GM23338 (cell line): ENCODE measurements around the gene BNIP3. TPM values are rescaled to one million over a fixed set of nuclear protein-coding genes. Genes with fewer than 3 reads are reported as not detected.

Experiments used
- ATAC-seq: fragments of 200-7000 bp; cut with Tn5 transposase; 3 replicates; pipeline ENCODE4 v1.9.1; 2020
- DNase-seq: peaks from one replicate; pipeline ENCODE4 v3.0.0-alpha.2; 2015; ENCODE audit warnings: low spot score
- H2AFZ ChIP-seq: fragments of 200-600 bp; sonication (generic); 2 replicates; pipeline ENCODE4 v1.8.0; 2016; ENCODE audit warnings: antibody characterized with exemption, mild to moderate bottlenecking, moderate library complexity
- H3F3A ChIP-seq: fragments of 200-600 bp; sonication (generic); replicated peaks from 2 replicates; pipeline ENCODE4 v1.8.0; 2017; ENCODE audit warnings: antibody characterized with exemption, mixed run types, low read depth
- H3K27ac ChIP-seq: fragments of 200-600 bp; sonication (generic); 2 replicates; pipeline ENCODE4 v1.6.1; 2016; ENCODE audit warnings: low read depth
- H3K27me3 ChIP-seq: fragments of 200-600 bp; sonication (generic); 2 replicates; pipeline ENCODE4 v1.8.0; 2016; ENCODE audit warnings: mild to moderate bottlenecking, mixed run types, moderate library complexity; ENCODE audit not compliant: insufficient read depth
- H3K36me3 ChIP-seq: fragments of 200-600 bp; sonication (generic); 2 replicates; pipeline ENCODE4 v1.8.0; 2016; ENCODE audit warnings: mild to moderate bottlenecking; ENCODE audit not compliant: insufficient read depth
- H3K4me1 ChIP-seq: fragments of 200-600 bp; sonication (generic); 2 replicates; pipeline ENCODE4 v1.8.0; 2016; ENCODE audit warnings: mild to moderate bottlenecking, moderate library complexity; ENCODE audit not compliant: insufficient read depth
- H3K4me2 ChIP-seq: fragments of 200-600 bp; sonication (generic); 2 replicates; pipeline ENCODE4 v1.7.1; 2017; ENCODE audit warnings: mixed run types
- H3K4me3 ChIP-seq: fragments of 200-600 bp; sonication (generic); 2 replicates; pipeline ENCODE4 v1.6.1; 2016; ENCODE audit warnings: mixed run types
- H3K79me2 ChIP-seq: fragments of 200-600 bp; sonication (generic); replicated peaks from 2 replicates; pipeline ENCODE4 v1.8.0; 2017; ENCODE audit warnings: mild to moderate bottlenecking; ENCODE audit not compliant: insufficient read depth
- H3K9me2 ChIP-seq: fragments of 200-600 bp; sonication (generic); 2 replicates; pipeline ENCODE4 v1.8.0; 2017; ENCODE audit not compliant: insufficient read depth
- H4K20me1 ChIP-seq: fragments of 200-600 bp; sonication (generic); replicated peaks from 2 replicates; pipeline ENCODE4 v1.8.0; 2017; ENCODE audit warnings: mild to moderate bottlenecking; ENCODE audit not compliant: insufficient read depth
- H3K27ac Mint-ChIP-seq: 2 replicates; pipeline ENCODE4 v1.8.0; 2020; ENCODE audit warnings: inconsistent platforms, mild to moderate bottlenecking, moderate library complexity, mixed read lengths
- H3K27me3 Mint-ChIP-seq: 3 replicates; pipeline ENCODE4 v1.8.0; 2022; ENCODE audit warnings: low read depth, mild to moderate bottlenecking, moderate library complexity, mixed read lengths, inconsistent platforms; ENCODE audit not compliant: insufficient read depth, poor library complexity
- H3K36me3 Mint-ChIP-seq: 3 replicates; pipeline ENCODE4 v1.8.0; 2021; ENCODE audit warnings: low read depth, mild to moderate bottlenecking, inconsistent platforms, moderate library complexity, mixed read lengths
- H3K4me1 Mint-ChIP-seq: 3 replicates; pipeline ENCODE4 v1.8.0; 2020; ENCODE audit warnings: mild to moderate bottlenecking, inconsistent platforms, mixed read lengths
- H3K4me3 Mint-ChIP-seq: 3 replicates; pipeline ENCODE4 v1.8.0; 2021; ENCODE audit warnings: moderate library complexity, mild to moderate bottlenecking, inconsistent platforms, mixed read lengths
- H3K9me3 Mint-ChIP-seq: 3 replicates; pipeline ENCODE4 v1.8.0; 2020; ENCODE audit warnings: moderate library complexity, mild to moderate bottlenecking, inconsistent platforms, mixed read lengths
- CREB1 ChIP-seq: fragments of 250-450 bp; sonication (Bioruptor Pico); IDR thresholded peaks from 2 replicates; pipeline ENCODE4 v1.5.0; 2020; ENCODE audit warnings: low read depth, mild to moderate bottlenecking, moderate library complexity
- EZH2 ChIP-seq: fragments of 200-600 bp; sonication (generic); IDR thresholded peaks from one replicate; pipeline ENCODE4 v1.8.0; 2017; ENCODE audit warnings: antibody characterized with exemption, mild to moderate bottlenecking, low read depth; ENCODE audit not compliant: unreplicated experiment
- EZH2phosphoT487 ChIP-seq: fragments of 200-600 bp; sonication (generic); IDR thresholded peaks from one replicate; pipeline ENCODE4 v1.8.1; 2018; ENCODE audit warnings: antibody characterized with exemption; ENCODE audit not compliant: unreplicated experiment
- JUNB ChIP-seq: IDR thresholded peaks from one replicate; pipeline ENCODE4 v1.6.1; 2016; ENCODE audit warnings: antibody characterized with exemption; ENCODE audit not compliant: unreplicated experiment
- NANOG ChIP-seq: IDR thresholded peaks from 2 replicates; pipeline ENCODE4 v1.6.1; 2016; ENCODE audit warnings: antibody characterized with exemption, borderline replicate concordance
- POLR2AphosphoS5 ChIP-seq: IDR thresholded peaks from 2 replicates; pipeline ENCODE4 v1.6.1; 2016; ENCODE audit warnings: antibody characterized with exemption, low read depth
- STAT1 ChIP-seq: IDR thresholded peaks from one replicate; pipeline ENCODE4 v1.6.1; 2016; ENCODE audit warnings: antibody characterized with exemption; ENCODE audit not compliant: unreplicated experiment
- ZNF114 ChIP-seq: fragments of 250-450 bp; sonication (Bioruptor Pico); IDR thresholded peaks from 2 replicates; pipeline ENCODE4 v1.5.0; 2020; ENCODE audit warnings: mild to moderate bottlenecking, moderate library complexity
- ZNF331 ChIP-seq: fragments of 250-450 bp; sonication (Bioruptor Pico); IDR thresholded peaks from 2 replicates; pipeline ENCODE4 v1.5.0; 2020; ENCODE audit warnings: low read depth, mild to moderate bottlenecking, moderate library complexity
- polyA plus RNA-seq: library from polyadenylated mRNA; unstranded; fragments of >200 nt; fragmentation: Nextera tagmentation; extraction: Ambion mirVana; gene quantifications from 2 replicates; pipeline ENCODE4 v1.2.1, GENCODE V29; 2016
- total RNA-seq: library from RNA; depleted of rRNA; stranded (reverse); fragments of >200 nt; shearing (Covaris generic); gene quantifications from 2 replicates; pipeline ENCODE4 v1.2.3, GENCODE V29; 2014
- TF ChIP-seq, protein P1 (sequence below), 2 experiments: fragments of 200-600 bp in 1 of 2; sonication (generic) in 1 of 2; conservative IDR thresholded peaks; 2 replicates each; pipeline versions ENCODE4 v1.5.1 to v1.6.1; 2016 to 2017; ENCODE audit warnings: antibody characterized with exemption in 2 of 2, low read depth in 2 of 2, mild to moderate bottlenecking in 2 of 2, moderate library complexity in 1 of 2
- TF ChIP-seq, protein P2 (sequence below): IDR thresholded peaks from 2 replicates; pipeline ENCODE4 v1.6.1; 2016; ENCODE audit warnings: antibody characterized with exemption
- TF ChIP-seq, protein P3 (sequence below): IDR thresholded peaks from one replicate; pipeline ENCODE4 v1.6.1; 2018; ENCODE audit warnings: antibody characterized with exemption; ENCODE audit not compliant: unreplicated experiment

BNIP3 gene
- total and polyA plus RNA-seq, 2 experiments from 2014 or later, result 46.3 to 75.0 TPM

DNA sequence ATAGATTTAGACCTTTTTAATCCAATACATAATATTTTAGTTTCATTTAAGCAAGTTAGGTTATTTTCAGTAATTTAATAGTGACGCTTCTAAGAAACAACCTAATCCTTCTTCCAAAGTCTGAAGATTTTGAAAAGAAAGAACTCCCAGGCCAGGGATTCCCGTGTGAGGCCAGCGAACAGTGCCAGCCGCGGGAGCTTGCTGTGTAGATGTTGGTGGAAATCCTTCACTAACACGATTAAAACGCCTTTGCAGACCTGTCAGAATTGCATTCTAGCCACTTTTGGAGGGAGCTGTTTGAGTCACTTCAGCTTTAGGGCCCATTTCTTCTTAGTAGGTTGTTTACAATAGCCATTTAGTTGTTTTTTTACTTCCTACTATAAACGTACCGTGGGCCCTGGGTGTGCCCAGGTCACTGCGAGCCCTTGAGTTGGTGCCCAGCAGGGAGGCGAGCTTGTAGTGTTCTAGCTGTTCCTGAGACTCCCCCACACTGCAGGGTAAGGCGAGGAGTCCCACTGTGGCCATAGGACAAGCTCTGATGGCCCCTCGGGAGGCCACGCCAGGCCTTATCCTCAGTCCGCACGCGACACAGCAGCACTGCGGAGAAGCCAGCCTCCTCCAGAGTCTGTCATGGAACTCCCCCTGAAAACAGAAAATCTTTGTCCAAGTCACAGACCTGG is 48.6 kb downstream of the BNIP3 start:
- Histone ChIP-seq H3K4me2 (no peak overlapping the region), H2AFZ (no peak overlapping the region), H3K79me2 (peaks cover 97% of the 10 kb centered on the region), H3K36me3 (0 out of 2 replicates have a peak, but pooled peaks cover 5% of the 10 kb centered on the region), H3F3A (no peaks in the 10 kb centered on the region), H3K4me3 (no peak overlapping the region), H3K27me3 (no peaks in the 10 kb centered on the region), H3K4me1 (peaks cover 31% of the 10 kb centered on the region), H4K20me1 (peaks cover 78% of the 10 kb centered on the region), H3K27ac (no peak overlapping the region), H3K9me2 (no peaks in the 10 kb centered on the region)
- TF ChIP-seq, protein P1, sequence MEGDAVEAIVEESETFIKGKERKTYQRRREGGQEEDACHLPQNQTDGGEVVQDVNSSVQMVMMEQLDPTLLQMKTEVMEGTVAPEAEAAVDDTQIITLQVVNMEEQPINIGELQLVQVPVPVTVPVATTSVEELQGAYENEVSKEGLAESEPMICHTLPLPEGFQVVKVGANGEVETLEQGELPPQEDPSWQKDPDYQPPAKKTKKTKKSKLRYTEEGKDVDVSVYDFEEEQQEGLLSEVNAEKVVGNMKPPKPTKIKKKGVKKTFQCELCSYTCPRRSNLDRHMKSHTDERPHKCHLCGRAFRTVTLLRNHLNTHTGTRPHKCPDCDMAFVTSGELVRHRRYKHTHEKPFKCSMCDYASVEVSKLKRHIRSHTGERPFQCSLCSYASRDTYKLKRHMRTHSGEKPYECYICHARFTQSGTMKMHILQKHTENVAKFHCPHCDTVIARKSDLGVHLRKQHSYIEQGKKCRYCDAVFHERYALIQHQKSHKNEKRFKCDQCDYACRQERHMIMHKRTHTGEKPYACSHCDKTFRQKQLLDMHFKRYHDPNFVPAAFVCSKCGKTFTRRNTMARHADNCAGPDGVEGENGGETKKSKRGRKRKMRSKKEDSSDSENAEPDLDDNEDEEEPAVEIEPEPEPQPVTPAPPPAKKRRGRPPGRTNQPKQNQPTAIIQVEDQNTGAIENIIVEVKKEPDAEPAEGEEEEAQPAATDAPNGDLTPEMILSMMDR (conservative IDR thresholded peaks at IDR 0.05; ENCODE audit: low read depth in 2 of 2), result no peak
- Mint-ChIP-seq H3K27ac (no peak overlapping the region), H3K9me3 (no peaks in the 10 kb centered on the region; the same call in 1 of the 3 replicates), H3K4me3 (no peak overlapping the region), H3K27me3 (peaks cover 12% of the 10 kb centered on the region), H3K4me1 (peaks cover 43% of the 10 kb centered on the region), H3K36me3 (peaks cover 27% of the 10 kb centered on the region)
- no peak for DNase-seq
- ATAC-seq, result no peak

DNA sequence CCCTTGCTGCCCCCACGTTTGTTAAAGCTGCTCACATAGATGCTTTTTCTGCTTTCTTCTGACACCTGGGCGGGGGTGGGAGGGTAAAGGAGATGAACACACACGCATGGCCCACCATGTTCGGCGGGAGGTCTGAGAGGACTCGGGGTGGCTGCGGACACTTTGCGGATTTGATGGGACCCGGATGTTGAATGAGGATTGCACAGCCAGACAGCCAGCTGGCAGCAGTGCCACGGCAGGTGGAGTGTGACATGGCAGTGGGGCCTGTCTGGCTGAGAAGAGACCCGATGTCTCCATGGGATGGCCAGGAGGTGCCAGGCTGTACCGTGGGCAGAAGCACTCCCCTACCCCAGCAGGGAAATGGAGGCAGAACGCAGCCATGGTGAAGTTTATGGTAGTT is 49.7 kb downstream of the BNIP3 start:
- Histone ChIP-seq H4K20me1 (peaks cover 83% of the 10 kb centered on the region), H3F3A (no peaks in the 10 kb centered on the region), H3K4me3 (no peak overlapping the region), H3K27me3 (no peaks in the 10 kb centered on the region), H3K4me2 (no peak overlapping the region), H2AFZ (no peak overlapping the region), H3K27ac (no peak overlapping the region), H3K4me1 (peaks cover 33% of the 10 kb centered on the region), H3K79me2 (peaks cover 100% of the 10 kb centered on the region), H3K36me3 (0 out of 2 replicates have a peak, but pooled peaks cover 5% of the 10 kb centered on the region), H3K9me2 (no peaks in the 10 kb centered on the region)
- no peak for ATAC-seq
- Mint-ChIP-seq H3K4me1 (peaks cover 52% of the 10 kb centered on the region), H3K27me3 (peaks cover 15% of the 10 kb centered on the region), H3K36me3 (peaks cover 18% of the 10 kb centered on the region), H3K9me3 (no peaks in the 10 kb centered on the region; the same call in 2 of the 3 replicates), H3K4me3 (no peak overlapping the region), H3K27ac (no peak overlapping the region)
- no peak for DNase-seq
- TF ChIP-seq JUNB, result no peak
- no peak for TF ChIP-seq POLR2AphosphoS5
- no peak for TF ChIP-seq ZNF114 (CRISPR knock-in tag)
- TF ChIP-seq, protein P2, sequence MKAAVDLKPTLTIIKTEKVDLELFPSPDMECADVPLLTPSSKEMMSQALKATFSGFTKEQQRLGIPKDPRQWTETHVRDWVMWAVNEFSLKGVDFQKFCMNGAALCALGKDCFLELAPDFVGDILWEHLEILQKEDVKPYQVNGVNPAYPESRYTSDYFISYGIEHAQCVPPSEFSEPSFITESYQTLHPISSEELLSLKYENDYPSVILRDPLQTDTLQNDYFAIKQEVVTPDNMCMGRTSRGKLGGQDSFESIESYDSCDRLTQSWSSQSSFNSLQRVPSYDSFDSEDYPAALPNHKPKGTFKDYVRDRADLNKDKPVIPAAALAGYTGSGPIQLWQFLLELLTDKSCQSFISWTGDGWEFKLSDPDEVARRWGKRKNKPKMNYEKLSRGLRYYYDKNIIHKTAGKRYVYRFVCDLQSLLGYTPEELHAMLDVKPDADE, result no peak
- TF ChIP-seq STAT1, result no peak
- no peak for TF ChIP-seq CREB1 (CRISPR knock-in tag)
- no peak for TF ChIP-seq ZNF331
- TF ChIP-seq, protein P3, sequence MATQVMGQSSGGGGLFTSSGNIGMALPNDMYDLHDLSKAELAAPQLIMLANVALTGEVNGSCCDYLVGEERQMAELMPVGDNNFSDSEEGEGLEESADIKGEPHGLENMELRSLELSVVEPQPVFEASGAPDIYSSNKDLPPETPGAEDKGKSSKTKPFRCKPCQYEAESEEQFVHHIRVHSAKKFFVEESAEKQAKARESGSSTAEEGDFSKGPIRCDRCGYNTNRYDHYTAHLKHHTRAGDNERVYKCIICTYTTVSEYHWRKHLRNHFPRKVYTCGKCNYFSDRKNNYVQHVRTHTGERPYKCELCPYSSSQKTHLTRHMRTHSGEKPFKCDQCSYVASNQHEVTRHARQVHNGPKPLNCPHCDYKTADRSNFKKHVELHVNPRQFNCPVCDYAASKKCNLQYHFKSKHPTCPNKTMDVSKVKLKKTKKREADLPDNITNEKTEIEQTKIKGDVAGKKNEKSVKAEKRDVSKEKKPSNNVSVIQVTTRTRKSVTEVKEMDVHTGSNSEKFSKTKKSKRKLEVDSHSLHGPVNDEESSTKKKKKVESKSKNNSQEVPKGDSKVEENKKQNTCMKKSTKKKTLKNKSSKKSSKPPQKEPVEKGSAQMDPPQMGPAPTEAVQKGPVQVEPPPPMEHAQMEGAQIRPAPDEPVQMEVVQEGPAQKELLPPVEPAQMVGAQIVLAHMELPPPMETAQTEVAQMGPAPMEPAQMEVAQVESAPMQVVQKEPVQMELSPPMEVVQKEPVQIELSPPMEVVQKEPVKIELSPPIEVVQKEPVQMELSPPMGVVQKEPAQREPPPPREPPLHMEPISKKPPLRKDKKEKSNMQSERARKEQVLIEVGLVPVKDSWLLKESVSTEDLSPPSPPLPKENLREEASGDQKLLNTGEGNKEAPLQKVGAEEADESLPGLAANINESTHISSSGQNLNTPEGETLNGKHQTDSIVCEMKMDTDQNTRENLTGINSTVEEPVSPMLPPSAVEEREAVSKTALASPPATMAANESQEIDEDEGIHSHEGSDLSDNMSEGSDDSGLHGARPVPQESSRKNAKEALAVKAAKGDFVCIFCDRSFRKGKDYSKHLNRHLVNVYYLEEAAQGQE, result no peak
- TF ChIP-seq EZH2phosphoT487, result no peak
- TF ChIP-seq NANOG, result no peak
- no peak for TF ChIP-seq EZH2
